PFSK-1 (cell line): Measurements from ENCODE around the gene PGLYRP2.

Experiments
- FOXP2 ChIP-seq: optimal IDR thresholded peaks from 2 replicates; pipeline ENCODE3; 2011; ENCODE audit warnings: borderline replicate concordance, control low read depth, inconsistent platforms; ENCODE audit not compliant: insufficient read depth; ENCODE audit errors: extremely low read length, extremely low read depth
- POLR2AphosphoS5 ChIP-seq: IDR thresholded peaks from 2 replicates; pipeline ENCODE4 v1.6.1; 2012; ENCODE audit warnings: low read depth, mild to moderate bottlenecking, control low read depth, low read length, moderate library complexity
- REST ChIP-seq, 2 experiments: IDR thresholded peaks; 2 replicates each; pipeline versions ENCODE4 v1.6.1 to v1.8.0; 2011 to 2012; ENCODE audit warnings: low read depth in 2 of 2, low read length in 2 of 2, control low read depth in 1 of 2, inconsistent platforms in 1 of 2, mild to moderate bottlenecking in 1 of 2, moderate library complexity in 1 of 2; ENCODE audit not compliant: insufficient read depth in 1 of 2
- SIN3A ChIP-seq: IDR thresholded peaks from 2 replicates; pipeline ENCODE4 v1.6.1; 2012; ENCODE audit warnings: mild to moderate bottlenecking, low read length, moderate library complexity, borderline replicate concordance; ENCODE audit not compliant: insufficient read depth
- TAF1 ChIP-seq: IDR thresholded peaks from 2 replicates; pipeline ENCODE4 v1.6.1; 2012; ENCODE audit warnings: low read length, control low read depth, borderline replicate concordance; ENCODE audit not compliant: insufficient read depth

- TF ChIP-seq TAF1 (no peak), POLR2AphosphoS5 (no peak), REST (IDR thresholded peaks at IDR 0.05; ENCODE audit: insufficient read depth in 1 of 2, low read depth in 2 of 2, low read length in 2 of 2) (no peak), FOXP2 (no peak), SIN3A (no peak)
Observed at GRCh38 chr19:15457701-15458484, 21.4 kb downstream of the PGLYRP2 start.
